GM19463 (cell line): ENCODE data around the gene CLBA1.
"Not testable (repeated sequence)": the region's sequence is repeated elsewhere in the genome, so short reads cannot be mapped to it uniquely, and the experiment has no call there.

ENCODE experiments used
- ATAC-seq: cut with Tn5 transposase; IDR thresholded peaks from one replicate; pipeline ENCODE4 v1.9.1; 2021; ENCODE audit warnings: mild to moderate bottlenecking, moderate library complexity; ENCODE audit not compliant: unreplicated experiment

The CLBA1 gene

GRCh38 chr14:104985675-104986486 lies at the start of gene CLBA1:
Gene CLBA1, plus strand, starts transcription at chr14:104985788. Its CDS starts 644 bp downstream, at chr14:104986432.
- ATAC-seq = peak; percentile 99

GRCh38 chr14:104935955-104936354 lies 49.6 kb upstream of the CLBA1 start:
- ATAC-seq = no peak

DNA sequence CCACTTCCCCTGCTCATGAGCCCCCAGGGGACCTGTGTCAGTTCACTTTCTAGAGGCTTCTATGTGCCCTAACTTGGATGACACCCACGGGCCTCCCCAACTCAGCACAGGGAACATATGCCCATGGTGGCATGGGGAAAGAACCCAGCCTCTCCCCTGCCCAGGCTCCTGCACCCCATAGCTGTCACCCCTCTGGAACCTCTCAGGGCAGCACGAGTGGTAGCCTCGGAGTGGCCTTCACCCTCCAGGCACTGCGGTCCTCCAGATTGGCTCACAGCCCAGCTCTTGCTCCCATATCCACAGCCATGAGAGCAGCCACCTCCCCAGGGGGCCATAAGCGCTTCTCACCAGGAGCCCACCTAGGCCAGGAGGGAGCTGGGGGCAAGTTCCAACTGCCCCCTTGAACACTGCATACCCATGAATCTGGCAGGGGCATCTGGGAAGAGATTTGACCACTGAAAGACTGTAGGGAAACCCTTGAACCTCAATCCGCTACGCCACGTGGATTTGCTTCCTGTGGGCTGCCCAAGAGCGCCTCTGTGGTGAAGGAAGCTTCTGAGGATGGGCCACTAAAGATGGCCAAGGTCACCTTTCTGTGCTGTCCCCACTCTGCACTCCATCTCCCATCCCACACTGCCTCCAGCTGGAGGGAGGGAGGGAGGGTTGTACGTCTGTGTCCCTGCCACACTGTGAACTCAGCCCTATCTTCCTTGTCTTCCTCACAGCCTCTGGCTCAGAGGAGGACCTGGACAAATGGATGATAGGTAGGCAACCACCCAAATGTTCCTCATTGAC lies 49.0 kb upstream of the CLBA1 start:
- no peak for ATAC-seq

DNA sequence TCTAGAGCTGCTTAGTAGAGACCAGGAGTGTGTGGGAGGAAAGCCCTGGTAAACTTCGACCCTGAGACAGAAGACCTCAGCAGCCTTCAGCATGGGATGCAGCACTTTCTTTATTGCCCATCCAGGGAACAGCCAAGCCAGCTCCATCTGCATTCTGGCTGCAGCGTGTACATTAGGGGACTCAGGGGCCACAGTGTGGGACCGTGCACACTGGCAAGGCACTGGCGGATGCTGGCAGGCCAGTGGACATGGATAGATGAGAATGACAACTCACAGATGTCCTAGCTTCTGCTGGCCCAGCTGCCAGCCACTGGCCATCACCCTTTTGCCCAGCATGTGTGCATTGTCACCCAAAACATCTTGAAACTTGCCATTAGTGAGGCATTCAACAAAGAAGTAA lies 48.4 kb upstream of the CLBA1 start:
- ATAC-seq = no peak

DNA sequence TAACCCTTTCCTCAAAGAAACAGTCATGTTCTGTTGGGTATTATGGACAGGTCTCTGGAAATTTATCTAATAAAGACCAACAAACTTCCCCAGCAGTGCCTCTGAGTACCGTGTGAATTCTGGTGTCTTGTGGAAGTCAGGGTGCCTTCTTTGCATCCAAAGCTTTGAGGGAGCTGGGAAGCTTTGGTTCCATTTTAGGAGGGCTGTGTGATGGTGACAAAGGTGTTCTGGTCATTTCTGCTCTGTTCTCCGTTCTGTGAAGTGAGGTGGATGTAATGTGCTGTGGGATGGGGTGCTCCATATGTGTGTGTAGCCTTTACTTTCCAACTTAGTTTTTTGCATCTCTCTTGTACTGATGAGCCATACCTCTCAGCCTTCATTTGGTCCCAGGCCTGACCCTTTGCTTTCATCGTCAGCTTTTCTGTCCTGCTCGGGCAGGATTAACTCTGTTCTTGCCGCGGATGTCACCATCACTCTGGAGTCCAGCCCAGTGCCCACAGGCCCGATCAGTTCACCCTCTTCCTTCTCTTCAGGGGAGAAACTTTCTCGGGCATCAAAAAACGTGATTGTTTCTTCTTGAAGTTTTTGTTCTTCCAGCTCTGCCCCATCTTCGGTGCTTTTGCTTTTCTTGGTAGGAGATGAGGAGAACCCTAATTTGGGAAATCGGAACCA lies 47.8 kb upstream of the CLBA1 start:
- ATAC-seq = no peak

DNA sequence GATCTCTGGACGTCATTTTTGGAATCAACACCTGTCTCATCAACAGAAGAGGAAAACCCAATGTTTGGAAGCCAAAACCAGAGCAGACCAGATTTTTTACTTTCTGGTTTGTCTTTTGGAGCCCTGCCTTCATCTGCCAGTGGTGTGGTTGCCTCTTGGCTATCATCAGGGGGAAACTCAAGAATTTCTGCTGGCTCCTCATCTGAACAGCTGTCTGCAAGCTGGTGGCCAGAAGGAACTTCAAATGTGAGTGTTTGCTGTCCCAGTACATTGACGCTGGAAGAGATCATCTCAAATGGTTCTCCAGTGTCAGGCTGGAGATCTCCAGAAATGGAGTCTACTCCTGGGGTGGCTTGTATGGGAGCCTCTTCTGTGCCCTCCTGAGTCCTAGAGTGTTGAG lies 47.2 kb upstream of the CLBA1 start:
- ATAC-seq = no peak

DNA sequence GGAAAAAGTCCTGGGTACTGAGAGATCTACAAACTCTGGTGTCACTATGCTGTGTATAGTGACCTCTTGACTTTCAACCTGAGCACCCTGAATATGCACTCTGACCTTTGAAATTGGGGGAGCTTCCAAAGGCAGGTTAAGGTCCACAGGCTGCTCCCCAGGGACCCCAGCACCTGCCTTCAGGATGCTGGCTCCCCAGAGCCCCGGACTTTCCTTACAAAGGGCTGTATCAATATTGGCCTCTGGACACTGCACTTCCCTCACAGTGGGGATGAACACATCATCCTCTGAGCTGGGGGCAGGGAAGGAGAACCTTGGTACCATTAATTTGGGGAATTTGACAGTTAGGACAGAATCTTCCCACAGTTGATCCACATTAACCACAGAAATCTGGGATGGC lies 46.6 kb upstream of the CLBA1 start:
- ATAC-seq = no peak

DNA sequence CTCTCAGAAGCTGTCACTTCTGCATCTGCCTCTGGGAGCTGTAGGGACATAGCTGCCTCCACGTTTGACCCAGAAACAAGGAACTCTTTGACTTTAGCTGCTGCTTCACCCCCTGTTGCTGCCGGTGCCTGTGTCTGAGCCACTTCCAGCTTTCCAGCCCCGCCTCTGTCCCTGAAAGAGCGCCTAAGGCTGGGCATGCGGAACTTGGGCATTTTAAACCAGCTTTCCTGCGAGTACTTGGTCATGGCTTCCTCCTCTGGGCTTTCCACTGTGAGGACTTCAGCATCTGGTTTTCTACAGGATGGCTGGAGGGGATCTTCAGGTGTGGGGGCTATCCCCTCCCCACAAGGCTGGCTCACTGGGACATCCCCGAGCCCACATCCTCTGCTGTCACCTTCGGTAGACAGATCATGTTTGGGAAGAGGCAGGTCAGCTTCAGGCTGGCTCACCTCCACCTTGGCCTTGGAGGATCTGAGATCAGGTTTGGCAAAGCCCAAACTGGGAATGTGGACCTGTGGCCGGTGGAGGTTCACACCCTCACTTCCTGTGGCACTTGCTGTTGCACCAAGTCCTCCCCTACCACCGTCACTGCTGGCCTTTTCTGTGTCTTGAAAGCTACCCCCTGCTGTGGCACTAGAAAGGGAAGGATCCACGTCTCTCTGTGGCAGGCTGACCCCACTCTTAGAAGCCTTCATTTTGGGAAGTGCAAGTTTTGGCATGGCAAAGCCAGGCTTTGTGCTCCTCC lies 45.8 kb upstream of the CLBA1 start:
- no peak for ATAC-seq

GRCh38 chr14:104940526-104941150 lies 45.0 kb upstream of the CLBA1 start:
- no peak for ATAC-seq

GRCh38 chr14:104941508-104942365 lies 43.9 kb upstream of the CLBA1 start:
- no peak for ATAC-seq

GRCh38 chr14:104942586-104942985 lies 43.0 kb upstream of the CLBA1 start:
- no peak for ATAC-seq

DNA sequence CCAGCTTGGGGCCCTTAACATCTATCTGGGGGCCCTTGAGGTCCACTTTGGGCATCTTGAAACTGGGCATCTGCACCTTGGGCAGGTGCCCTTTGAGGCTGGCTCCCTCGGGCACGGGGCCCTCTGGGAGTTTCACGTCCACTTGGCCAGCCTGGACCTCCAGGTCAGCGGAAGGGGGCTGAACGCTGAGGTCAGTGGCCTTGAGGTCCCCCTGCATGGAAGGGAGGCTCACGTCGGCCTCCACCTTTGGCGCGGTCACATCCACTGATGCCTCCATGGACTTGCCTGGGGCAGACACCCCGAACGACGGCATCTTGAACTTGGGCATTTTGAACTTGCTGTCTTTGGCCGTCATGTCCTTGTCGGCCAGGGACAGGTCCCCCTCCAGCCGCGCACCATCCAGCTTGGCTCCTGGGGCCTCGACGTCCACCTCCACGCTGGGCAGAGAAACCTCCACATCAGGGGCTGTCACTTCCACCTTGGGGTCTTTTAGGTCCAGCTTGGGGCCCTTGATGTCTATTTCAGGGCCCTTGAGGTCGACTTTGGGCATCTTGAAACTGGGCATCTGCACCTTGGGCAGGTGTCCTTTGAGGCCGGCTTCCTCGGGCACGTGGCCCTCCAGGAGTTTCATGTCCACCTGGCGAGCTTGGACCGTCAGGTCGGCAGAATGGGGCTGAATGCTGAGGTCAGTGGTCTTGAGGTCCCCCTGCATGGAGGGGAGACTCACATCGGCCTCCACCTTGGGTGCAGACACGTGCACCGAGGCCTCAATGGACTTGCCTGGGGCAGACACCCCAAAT lies 42.2 kb upstream of the CLBA1 start:
- not testable (repeated sequence) for ATAC-seq

GRCh38 chr14:104944016-104944308 lies 41.6 kb upstream of the CLBA1 start:
- ATAC-seq = not testable (repeated sequence)

DNA sequence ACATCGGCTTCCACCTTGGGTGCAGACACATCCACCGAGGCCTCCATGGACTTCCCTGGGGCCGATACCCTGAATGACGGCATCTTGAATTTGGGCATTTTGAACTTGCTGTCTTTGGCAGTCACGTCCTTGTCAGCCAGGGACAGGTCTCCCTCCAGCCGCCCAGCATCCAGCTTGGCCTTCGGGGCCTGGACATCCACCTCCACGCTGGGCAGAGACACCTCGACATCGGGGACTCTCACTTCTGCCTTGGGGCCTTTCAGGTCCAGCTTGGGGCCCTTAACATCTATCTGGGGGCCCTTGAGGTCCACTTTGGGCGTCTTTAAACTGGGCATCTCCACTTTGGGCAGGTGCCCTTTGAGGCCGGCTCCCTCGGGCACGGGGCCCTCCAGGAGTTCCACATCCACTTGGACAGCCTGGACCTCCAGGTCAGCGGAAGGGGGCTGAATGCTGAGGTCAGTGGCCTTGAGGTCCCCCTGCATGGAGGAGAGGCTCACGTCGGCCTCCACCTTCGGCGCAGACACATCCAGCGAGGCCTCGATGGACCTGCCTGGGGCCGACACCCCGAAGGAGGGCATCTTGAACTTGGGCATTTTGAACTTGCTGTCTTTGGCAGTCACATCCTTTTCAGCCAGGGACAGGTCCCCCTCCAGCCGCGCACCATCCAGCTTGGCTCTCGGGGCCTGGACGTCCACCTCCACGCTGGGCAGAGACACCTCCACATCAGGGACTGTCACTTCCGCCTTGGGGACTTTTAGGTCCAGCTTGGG lies 41.0 kb upstream of the CLBA1 start:
- not testable (repeated sequence) for ATAC-seq

DNA sequence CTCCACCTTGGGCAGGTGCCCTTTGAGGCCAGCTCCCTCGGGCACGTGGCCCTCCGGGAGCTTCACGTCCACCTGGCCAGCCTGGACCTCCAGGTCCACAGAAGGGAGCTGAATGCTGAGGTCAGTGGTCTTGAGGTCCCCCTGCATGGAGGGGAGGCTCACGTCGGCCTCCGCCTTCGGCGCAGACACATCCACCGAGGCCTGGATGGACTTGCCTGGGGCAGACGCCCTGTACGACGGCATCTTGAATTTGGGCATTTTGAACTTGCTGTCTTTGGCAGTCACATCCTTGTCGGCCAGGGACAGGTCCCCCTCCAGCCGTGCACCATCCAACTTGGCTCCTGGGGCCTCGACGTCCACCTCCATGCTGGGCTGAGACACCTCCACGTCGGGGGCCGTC lies 40.3 kb upstream of the CLBA1 start:
- not testable (repeated sequence) for ATAC-seq

DNA sequence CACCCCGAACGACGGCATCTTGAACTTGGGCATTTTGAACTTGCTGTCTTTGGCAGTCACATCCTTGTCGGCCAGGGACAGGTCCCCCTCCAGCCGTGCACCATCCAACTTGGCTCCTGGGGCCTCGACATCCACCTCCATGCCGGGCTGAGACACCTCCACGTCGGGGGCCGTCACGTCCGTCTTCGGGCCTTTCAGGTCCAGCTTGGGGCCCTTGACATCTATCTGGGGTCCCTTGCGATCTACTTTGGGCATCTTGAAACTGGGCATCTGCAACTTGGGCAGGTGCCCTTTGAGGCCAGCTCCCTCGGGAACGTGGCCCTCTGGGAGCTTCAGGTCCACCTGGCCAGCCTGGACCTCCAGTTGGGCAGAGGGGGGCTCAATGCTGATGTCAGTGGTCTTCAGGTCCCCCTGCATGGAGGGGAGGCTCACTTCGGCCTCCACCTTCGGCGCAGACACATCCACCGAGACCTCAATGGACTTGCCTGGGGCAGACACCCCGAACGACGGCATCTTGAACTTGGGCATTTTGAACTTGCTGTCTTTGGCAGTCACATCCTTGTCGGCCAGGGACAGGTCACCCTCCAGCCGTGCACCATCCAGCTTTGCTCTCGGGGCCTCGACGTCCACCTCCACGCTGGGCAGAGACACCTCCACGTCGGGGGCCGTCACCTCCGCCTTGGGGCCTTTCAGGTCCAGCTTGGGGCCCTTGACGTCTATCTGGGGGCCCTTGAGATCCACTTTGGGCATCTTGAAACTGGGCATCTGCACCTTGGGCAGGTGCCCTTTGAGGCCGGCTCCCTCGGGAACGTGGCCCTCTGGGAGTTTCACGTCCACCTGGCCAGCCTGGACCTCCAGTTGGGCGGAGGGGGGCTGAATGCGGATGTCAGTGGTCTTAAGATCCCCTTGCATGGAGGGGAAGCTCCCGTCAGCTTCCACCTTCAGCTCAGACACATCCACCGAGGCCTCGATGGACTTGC lies 39.3 kb upstream of the CLBA1 start:
- ATAC-seq = not testable (repeated sequence)

GRCh38 chr14:104947201-104947600 lies 38.4 kb upstream of the CLBA1 start:
- not testable (repeated sequence) for ATAC-seq
